K562 (cell line): ENCODE measurements around the gene E2F3. TPM values are rescaled to one million over a fixed set of nuclear protein-coding genes. Genes with fewer than 3 reads are reported as not detected.

Source experiments
- ARNT ChIP-seq, 2 experiments: fragments of 450-650 bp; IDR thresholded peaks; 2 replicates each; pipeline ENCODE4 v1.6.1; 2016; ENCODE audit warnings: mild to moderate bottlenecking in 1 of 2
- CBFA2T3 ChIP-seq: fragments of 450-650 bp; IDR thresholded peaks from 2 replicates; pipeline ENCODE4 v1.6.1; 2017
- CC2D1A ChIP-seq: fragments of 450-650 bp; IDR thresholded peaks from 2 replicates; pipeline ENCODE4 v1.6.1; 2017; ENCODE audit warnings: mild to moderate bottlenecking
- HMG20A ChIP-seq: fragments of 450-650 bp; formaldehyde crosslinking; conservative IDR thresholded peaks from 2 replicates; pipeline ENCODE4 v1.4.0; 2020; ENCODE audit warnings: mild to moderate bottlenecking, mixed read lengths
- KDM2B ChIP-seq: fragments of 250-450 bp; sonication (Bioruptor Pico); IDR thresholded peaks from 2 replicates; pipeline ENCODE4 v1.8.0; 2021; ENCODE audit warnings: mild to moderate bottlenecking, moderate library complexity
- MCM3 ChIP-seq: fragments of 450-650 bp; IDR thresholded peaks from 2 replicates; pipeline ENCODE4 v1.6.1; 2016
- PHF20 ChIP-seq: fragments of 450-650 bp; IDR thresholded peaks from 2 replicates; pipeline ENCODE4 v1.6.1; 2018; ENCODE audit not compliant: partially characterized antibody
- PHF21A ChIP-seq: fragments of 450-650 bp; IDR thresholded peaks from 2 replicates; pipeline ENCODE4 v1.6.1; 2017; ENCODE audit warnings: low read depth, borderline replicate concordance
- PML ChIP-seq: IDR thresholded peaks from 2 replicates; pipeline ENCODE4 v1.6.1; 2012; ENCODE audit warnings: low read length, inconsistent platforms
- POU5F1 ChIP-seq: fragments of 150-350 bp; IDR thresholded peaks from 2 replicates; pipeline ENCODE4 v1.6.1; 2014; ENCODE audit warnings: borderline replicate concordance, low read length, low read depth, mild to moderate bottlenecking; ENCODE audit not compliant: partially characterized antibody
- RBM14 ChIP-seq: fragments of 200-400 bp; formaldehyde crosslinking; IDR thresholded peaks from 2 replicates; pipeline ENCODE4 v1.6.1; 2018; ENCODE audit warnings: low read depth, mild to moderate bottlenecking, low read length, moderate library complexity, borderline replicate concordance; ENCODE audit not compliant: insufficient read depth
- RBM17 ChIP-seq: fragments of 200-400 bp; formaldehyde crosslinking; IDR thresholded peaks from 2 replicates; pipeline ENCODE4 v1.6.1; 2017; ENCODE audit warnings: low read depth, mild to moderate bottlenecking, low read length, borderline replicate concordance
- SLC30A9 ChIP-seq: fragments of 250-450 bp; sonication (Bioruptor Pico); IDR thresholded peaks from 2 replicates; pipeline ENCODE4 v1.8.0; 2022; ENCODE audit warnings: mild to moderate bottlenecking, moderate library complexity
- SNRNP70 ChIP-seq: fragments of 200-400 bp; formaldehyde crosslinking; optimal IDR thresholded peaks from 2 replicates; pipeline ENCODE3; 2017; ENCODE audit warnings: low read depth, low read length
- SRSF9 ChIP-seq: fragments of 200-400 bp; formaldehyde crosslinking; IDR thresholded peaks from 2 replicates; pipeline ENCODE4 v1.6.1; 2017; ENCODE audit warnings: low read depth, low read length, borderline replicate concordance
- TBP ChIP-seq: optimal IDR thresholded peaks from 2 replicates; pipeline ENCODE3; 2011; ENCODE audit warnings: low read depth, low read length, improper control_type of control experiment
- TEAD2 ChIP-seq: fragments of 450-650 bp; IDR thresholded peaks from 2 replicates; pipeline ENCODE4 v1.6.1; 2016; ENCODE audit warnings: missing genetic modification characterization, control low read depth, missing compliant biosample characterization
- ZNF280B ChIP-seq: fragments of 250-450 bp; sonication (Bioruptor Pico); IDR thresholded peaks from 2 replicates; pipeline ENCODE4 v1.5.1; 2021; ENCODE audit warnings: mild to moderate bottlenecking
- ZNF318 ChIP-seq, 2 experiments: fragments of 450-650 bp; IDR thresholded peaks; 2 replicates each; pipeline ENCODE4 v1.6.1; 2016; ENCODE audit warnings: mild to moderate bottlenecking in 2 of 2, borderline replicate concordance in 1 of 2, low read depth in 1 of 2, moderate library complexity in 1 of 2
- ZNF41 ChIP-seq: fragments of 250-450 bp; sonication (Bioruptor Pico); conservative IDR thresholded peaks from 2 replicates; pipeline ENCODE4 v1.4.0; 2020; ENCODE audit warnings: mild to moderate bottlenecking
- ZNF780A ChIP-seq: fragments of 250-450 bp; sonication (Bioruptor Pico); IDR thresholded peaks from 2 replicates; pipeline ENCODE4 v1.5.0; 2021; ENCODE audit warnings: mild to moderate bottlenecking
- ZNF785 ChIP-seq: fragments of 250-450 bp; sonication (Bioruptor Pico); IDR thresholded peaks from 2 replicates; pipeline ENCODE4 v1.4.0; 2020; ENCODE audit warnings: mild to moderate bottlenecking
- polyA plus RNA-seq, 8 experiments: library from polyadenylated mRNA; depleted of rRNA in 4 of 8; stranded (reverse) in 5 of 8; unstranded in 3 of 8; fragments of >200 nt; fragmentation: Nextera tagmentation in 2 of 8; fragmentation: Illumina TruSeq in 1 of 8; extraction: Ambion mirVana in 2 of 8; extraction: Trizol in 1 of 8; gene quantifications; 2 replicates each; pipeline versions ENCODE4 v1.2.1 to v1.2.3, GENCODE V29; 2011 to 2014; ENCODE audit warnings: inconsistent platforms in 1 of 8, missing spikeins in 1 of 8
- total RNA-seq, 7 experiments: library from RNA; depleted of rRNA in 6 of 7; stranded (reverse); fragments of >200 nt in 6 of 7; fragmentation: Illumina TruSeq in 2 of 7; extraction: Trizol in 2 of 7; gene quantifications; 2 replicates each; pipeline versions ENCODE4 v1.2.1 to v1.2.3, GENCODE V29; 2011 to 2021; ENCODE audit warnings: low replicate concordance in 1 of 7

The E2F3 gene
- total and polyA plus RNA-seq, 9 of the 15 experiments (the other 6 are each of a cell fraction or from before 2014, with no cell fraction given) = 11.1 to 44.7 (median 27.2) TPM

- no peak for TF ChIP-seq ZNF318 (IDR thresholded peaks at IDR 0.05; ENCODE audit: borderline replicate concordance in 1 of 2, low read depth in 1 of 2)
- no peak for TF ChIP-seq KDM2B (CRISPR knock-in tag)
- TF ChIP-seq SRSF9 = no peak
- TF ChIP-seq PHF21A = no peak
- no peak for TF ChIP-seq ZNF280B (CRISPR knock-in tag)
- peak; percentile 35 for TF ChIP-seq TBP
- TF ChIP-seq RBM17 = no peak
- no peak for TF ChIP-seq SLC30A9
- TF ChIP-seq ZNF785 = no peak
- no peak for TF ChIP-seq TEAD2
- no peak for TF ChIP-seq RBM14
- peak; percentile 83 for TF ChIP-seq PML
- TF ChIP-seq CC2D1A = peak; percentile 77; the same call in 1 of the 2 replicates
- peak; percentile 96 for TF ChIP-seq CBFA2T3
- peak; percentile 63 to 81; a peak in 3 of 4 replicates for TF ChIP-seq ARNT (IDR thresholded peaks at IDR 0.05)
- TF ChIP-seq HMG20A (CRISPR knock-in tag) = no peak
- no peak for TF ChIP-seq MCM3
- no peak for TF ChIP-seq SNRNP70
- no peak for TF ChIP-seq POU5F1
- no peak for TF ChIP-seq ZNF780A (CRISPR knock-in tag)
- no peak for TF ChIP-seq ZNF41
- no peak for TF ChIP-seq PHF20
Measured at GRCh38 chr6:20409427-20409971, 7.8 kb downstream of the E2F3 start (continued).
